DMS53 treated with DMSO at 0.1 percent for 48 hours (cell line): ENCODE results near the gene HES5.

ENCODE experiments used
- DNase-seq: peaks from one replicate; lab custom pipeline; 2025; ENCODE audit not compliant: unreplicated experiment; lab: John Stamatoyannopoulos, UW

HES5 gene

DNA sequence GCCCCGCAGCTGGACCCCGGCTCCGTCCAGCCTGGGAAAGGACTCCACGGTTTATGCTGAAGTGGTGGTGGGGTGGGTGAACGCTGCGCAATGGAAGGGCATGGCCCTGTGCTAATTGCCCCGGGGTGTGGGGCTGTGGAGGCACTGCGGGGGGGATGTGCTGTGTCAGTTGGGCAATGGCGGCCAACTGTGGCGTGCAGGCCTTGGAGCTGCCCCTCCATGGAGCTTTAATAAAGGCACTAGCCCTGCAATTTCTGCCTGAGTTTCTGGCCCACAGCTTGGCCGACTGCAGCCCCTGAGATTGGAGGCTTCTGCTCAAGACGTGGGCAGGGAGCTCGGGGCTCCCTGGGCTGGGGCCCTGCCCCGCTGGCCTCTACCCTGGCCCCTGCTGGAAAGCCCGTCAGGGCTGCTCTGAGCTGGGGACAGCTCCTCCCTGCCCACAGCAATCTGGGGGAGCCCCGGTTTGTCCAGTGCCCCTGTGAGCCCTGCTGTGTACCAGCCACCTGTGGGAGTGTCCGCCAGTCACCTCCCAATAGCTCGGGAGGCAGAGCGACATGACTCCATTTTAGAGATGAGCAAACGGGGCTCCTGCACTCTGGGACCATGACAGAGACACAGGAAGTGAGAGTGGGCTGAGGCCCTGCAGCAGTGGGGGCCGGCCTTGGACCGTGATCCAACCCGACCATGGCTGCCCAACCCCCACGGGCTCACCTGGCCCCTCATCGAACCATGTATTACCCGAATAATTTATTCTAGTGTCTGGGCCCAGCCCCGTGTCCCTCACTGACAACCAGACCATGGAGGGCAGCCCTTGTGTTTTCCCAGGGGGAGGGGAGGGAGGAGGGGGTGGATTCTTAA, 17.4 kb upstream of the HES5 start:
- DNase-seq: peak; percentile 31

DNA sequence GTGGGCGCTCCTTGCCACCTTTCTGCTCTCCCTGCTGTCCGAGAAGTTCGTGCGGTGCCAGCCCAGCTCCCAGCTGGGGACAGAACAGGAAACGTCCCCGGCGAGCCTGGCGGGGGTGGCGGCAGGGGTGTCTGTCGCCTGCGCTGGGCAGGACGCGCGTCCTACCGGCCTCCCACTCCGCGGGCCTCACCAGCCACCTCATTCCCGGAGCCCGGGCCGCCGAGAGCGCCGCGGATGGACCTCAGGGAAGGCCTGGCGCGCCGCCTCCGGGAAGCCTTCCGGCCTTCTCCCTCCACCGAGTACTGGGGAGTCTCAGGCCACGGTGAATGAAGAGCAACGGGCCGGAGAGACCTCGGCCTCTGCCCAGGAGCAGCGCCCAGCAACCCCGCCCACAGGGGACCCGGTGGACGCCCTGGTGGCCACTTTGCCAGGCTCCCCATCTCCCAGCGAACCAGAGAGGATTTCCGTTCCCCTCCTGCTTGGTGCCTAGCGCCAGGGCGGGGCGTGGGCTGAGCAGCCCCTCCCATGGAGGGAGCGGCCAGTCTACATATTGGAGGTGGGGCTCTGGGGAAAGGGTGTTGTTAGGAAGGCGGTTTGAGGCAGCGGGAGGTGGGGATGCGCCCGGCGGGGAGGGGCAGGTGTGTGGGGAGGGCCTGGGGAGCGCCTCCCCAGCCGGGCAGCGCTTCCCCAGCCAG, 16.6 kb upstream of the HES5 start:
- peak; percentile 81 for DNase-seq

DNA sequence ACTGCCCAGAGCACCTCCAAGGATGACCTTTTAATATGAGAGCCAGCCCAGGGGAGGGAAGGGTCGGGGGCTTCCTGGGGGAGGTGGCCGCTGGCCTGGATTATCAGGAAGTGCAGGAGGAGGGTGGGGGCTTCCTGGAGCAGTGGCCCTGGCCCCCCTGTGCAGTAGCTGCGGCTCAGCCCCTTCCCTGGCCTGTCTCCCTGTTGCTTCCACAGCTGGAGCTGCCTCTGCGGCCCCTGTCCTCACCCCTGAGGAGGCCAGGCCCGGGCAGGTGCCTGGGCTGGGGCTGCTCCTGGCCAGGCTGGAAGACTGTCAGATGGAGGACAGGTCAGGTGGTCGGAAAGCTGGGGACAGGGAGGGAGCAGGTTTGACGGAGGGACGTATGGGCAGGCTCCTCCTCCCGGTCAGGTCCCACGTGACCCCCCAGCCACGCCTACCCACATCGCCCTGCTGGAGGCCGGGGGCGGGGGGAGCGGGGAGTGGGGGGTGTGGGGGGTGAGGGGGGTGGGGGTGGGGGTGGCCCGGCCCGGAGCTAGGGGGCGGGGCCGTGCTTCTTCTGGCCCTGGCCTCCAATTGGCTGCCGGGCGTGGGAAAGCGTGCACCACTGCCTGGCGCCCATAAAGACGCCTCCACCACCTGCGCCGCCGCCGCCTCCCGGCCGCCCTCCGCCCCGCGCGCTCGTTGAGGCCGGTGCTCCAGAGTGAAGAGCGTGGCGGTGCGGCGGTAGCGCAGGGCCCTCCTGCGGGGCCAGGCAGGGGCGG, 15.9 kb upstream of the HES5 start:
- DNase-seq: peak; percentile 89

DNA sequence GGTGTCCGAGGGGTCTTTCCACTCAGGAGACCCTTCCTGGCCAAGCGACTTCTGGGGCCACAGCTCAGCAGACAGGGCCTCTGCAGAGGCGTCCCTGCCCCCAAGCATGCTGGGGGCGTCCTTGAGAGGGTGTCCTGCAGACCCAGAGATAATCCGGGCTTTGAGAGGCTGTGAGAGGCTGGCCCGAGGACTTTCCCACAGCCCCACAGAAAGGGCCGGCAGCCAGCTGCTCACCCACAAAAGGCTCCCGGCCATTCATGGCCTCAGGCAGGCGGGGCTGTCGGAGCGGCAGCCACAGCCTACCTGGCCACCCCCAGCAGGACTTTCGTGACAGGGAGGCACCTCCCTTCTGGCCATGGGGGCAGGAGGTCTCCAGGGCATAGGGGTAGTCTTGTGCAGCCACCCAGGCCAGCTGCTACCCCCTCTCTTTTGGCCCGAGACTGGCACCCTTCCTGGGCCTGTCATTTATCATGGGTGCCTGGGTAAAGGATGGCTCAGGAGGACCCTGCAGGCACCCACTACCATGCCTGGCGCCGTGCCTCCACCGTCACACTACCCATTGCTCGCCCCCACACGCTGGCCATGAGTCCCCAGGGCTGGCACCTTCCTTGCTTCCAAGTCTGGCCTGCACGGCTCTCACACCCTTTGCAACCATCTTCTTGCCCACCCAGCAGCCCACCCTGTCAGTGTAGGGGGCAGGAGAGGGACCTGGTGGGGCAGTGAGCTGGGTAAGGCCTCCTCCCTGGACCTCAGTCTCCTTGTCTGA, 15.0 kb upstream of the HES5 start:
- no peak for DNase-seq

DNA sequence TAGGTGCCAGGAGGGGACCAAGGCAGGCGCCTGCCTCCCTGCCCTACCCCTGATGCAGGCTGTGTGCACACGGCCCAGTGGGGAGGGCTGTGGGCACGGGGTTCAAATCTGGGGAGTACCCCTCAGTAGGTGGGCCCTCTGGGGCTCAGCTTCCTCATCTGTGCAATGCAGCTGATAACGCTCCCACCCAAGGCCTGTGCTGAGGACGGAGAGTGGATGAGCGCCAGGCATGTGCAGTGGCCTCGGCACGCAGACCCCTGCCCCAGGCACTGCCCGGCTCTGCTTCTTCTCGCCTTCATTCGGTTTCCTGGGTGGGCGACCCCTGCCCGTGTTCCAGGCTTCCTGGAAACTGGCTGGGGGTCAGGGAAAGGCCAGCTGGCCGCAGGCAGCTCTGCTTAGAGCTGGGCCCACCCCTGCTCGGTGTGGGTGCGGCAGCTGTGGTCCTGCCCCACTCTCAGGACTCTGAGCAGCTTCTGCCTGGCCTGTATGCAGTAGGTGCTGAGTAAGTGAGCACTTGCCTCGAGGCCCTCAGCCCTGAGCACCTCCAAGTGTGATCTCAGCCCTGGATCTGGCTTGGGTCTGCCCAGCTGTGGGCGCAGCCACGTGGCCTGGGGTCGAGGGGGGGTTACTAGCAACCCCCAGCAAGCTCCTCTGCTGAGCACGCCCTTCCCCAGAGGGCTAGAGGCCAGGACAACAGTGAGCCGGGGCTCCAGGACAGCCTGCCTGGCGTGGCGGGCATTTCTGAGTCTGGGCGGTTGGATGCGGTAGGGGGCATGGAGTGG, 14.2 kb upstream of the HES5 start:
- no peak for DNase-seq

DNA sequence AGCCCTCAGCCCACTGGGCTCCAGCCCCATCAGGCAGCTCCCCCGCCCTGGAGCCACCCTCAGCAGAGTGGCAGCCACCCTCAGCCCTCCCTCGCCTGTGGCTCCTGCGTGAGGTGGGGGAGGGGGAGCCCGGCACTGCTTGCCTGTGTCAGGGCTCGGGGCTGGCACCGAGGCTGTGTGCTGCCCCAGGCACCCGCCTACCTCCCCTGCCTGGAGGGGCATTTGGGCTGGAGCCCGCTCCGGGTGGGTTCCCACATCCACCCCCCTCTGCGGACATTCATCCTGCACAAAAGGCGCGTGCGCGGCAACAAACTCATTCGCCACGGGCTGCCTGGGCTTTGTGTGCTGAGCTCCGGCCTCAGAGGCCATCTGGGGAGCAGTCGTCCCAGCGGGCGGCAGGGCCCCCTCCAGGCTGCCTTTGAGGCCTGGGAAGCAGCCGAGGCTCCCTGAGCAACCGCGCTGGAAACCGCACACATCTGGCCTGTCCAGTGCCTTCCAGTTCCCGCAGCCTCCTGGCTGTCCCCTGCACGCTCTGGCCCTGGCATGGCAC, 13.6 kb upstream of the HES5 start:
- DNase-seq: no peak

DNA sequence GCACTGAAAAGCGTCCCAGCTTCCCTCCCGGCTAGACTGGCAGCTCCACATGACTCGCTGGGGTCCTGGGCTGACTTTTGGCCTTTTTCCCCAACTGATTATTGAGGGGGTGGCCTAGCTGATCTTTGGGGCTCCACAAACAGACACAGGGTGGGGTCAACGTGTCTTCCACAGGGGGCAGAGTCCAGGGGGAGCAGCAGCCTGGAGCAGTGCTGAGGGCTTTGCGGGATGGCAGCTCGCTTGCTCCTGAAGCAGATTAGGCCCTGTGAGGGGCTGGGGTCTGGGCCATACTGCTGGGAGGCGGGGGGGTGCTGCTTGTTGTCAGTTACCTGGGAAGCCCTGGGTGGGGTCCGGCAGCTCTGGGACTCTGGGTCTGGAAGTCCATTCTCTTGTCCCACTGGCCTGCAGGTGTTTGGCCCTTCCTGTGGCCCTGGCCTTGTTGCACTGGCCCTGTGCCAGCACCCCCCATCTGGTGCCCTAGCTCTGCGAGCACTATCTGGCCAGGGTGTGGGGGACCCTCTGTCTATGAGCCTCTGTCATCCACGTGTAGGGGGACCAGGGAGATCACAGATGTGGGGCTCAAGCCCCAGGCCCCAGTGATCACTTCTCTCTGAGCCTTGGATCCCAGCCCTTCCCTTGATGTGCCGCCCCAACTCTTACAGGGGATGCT, 12.3 kb upstream of the HES5 start:
- DNase-seq: no peak

DNA sequence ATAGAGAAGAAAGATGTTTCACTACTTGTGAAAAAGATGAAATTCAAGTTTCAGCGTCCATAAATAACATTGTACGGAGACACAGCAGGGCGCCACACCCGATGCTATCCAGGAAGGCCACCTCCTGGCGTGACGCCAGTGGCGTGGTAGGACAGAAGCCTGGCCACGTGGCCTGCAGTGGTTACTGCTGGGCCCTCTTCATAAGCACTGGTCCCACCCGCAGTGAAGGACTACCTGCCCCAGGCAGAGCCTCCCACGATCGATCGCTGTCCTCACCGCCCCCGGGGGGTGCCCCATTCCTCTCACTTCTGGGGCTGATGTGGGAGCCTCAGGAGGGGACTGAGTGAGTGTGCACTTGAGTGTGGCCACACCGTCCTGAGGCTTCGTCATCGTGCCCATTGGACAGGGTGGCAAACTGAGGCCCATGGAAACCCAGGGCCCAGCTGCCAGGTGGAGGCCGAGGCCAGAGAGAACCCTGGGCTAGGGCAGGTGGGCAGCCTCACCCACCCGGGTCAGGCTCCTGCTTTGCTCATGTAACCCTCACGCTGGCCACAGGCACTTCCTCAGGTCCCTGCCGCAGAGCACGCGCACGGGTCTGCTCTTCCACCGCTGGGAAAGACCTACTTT, 11.7 kb upstream of the HES5 start:
- DNase-seq: no peak

DNA sequence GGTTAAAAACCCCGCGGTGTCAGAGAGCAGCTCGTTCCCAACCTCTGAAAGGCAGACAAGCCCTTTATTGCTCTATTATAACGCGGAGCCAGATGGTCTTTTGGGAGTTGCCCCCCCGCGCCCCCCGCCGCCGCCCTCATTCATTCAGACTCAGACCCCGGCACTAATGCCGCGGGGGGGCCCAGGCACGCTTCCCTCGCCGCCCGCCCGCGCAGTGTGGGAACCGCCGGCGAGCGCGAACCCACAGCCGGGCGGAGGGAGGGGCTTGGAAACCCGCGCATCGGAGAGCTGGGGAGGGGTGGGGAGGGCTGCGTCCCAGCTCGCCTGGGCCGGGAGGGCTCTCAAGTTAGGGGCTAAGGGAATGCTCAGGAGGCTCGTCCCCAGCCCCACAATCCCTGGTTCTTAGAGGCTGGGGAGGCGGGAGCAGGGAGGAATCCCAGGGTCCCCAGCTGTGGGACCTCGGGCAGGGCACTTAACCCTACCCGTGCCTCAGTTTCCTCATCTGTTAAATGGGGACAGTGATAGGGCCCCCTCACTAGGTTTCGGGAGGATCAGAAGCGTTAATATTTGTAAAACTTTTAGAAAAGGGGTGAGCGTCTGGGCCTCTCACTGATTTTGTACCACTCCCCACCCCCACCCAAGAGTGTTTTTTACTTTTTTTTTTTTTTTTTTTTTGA, 10.9 kb upstream of the HES5 start:
- DNase-seq: no peak

DNA sequence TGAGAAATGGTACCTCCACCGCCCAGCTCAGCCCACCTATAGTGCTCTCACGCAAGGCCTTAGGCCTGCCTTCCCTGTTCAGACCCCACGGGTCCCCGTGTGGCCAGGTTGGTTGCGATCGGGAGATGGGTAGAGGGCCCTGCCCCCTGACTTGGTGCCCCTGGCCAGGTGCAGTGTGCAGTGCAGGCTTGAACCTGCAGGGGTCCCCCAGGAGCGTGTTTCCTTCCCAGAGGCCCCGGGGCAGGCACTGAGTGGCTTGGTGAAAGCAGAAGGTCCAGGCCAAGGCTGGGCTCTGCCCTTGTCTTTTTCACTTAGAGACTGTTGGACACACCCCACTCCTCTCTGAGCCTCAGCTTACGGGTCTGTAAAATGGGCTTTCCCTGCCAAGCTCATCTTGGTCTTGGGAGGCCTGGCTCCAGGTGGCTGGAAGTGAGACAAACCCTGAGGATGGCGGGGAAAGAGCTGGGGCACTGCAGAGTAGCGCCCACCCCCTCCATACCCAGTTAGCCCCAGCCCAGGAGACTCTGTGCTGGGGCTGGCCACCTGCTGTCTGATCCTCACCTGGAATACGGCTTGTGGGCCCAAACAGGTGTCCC, 9.3 kb upstream of the HES5 start:
- DNase-seq: no peak

DNA sequence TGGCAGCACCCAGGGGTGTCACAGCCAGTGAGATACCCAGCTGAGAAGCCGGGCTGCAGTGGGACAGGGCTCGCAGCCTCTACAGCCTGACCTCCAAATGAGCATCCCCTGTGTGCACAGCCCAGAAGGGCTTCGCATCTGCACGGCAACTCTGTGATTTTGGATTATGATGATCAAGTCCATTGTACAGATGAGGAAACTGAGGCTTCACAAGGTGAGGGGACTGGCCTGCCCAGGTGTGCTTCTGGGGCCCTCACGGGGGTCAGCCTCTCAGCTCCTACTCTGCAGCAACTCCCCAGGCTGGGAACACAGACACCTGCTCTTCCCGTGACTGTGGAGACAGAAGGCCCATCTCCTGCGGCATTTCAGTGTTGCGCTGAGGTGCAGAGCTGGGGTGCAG, 8.8 kb upstream of the HES5 start:
- DNase-seq: no peak

DNA sequence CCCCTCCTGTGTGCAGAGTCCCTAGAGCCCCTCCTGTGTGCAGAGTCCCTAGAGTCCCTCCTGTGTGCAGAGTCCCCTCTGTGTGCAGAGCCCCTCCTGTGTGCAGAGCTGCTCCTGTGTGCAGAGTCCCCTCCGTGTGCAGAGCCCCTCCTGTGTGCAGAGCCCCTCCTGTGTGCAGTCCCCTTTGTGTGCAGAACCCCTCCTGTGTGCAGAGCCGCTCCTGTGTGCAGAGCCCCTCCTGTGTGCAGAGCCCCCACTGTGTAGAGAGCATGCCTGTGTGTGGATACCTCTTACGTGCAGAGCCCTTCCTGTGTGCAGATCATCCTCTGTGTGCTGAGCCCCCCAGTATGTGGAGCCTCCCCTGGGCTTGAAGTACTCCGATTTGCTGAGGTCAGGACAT, 8.3 kb upstream of the HES5 start:
- DNase-seq: no peak

DNA sequence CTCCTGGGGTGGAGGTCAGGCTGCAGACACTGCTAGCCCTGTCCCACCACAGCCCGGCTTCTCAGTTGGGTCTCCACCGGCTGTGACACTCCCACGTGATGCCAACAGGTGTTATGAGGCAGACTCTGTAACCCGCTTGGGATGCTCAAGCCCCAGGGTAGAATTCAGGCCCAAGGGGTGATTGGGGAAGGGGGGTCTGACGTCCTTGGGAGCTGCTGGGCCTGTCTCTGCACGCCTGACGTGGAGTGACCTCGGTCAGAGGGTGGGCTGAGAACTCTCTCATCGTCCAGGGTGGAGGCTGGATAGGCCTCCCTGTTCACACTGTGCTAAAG, 7.7 kb upstream of the HES5 start:
- no peak for DNase-seq

DNA sequence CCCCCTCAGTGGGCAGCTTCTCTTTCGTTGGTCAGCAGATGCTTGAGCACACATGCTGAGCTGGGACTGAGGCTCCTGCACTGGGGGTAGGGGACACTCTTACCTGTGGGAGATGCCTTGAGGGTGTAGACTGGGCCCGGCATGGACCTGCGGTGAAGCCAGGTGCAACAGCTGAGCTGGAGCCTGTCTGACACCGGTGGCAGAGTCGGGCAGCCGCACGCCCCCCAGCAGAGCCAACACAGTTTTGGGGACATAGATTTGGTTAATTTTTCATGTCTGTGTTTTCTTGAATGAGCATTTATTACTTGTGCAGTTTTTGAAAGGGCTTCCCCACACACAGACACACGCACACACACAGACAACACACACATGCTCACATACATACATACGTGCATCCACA, 5.9 kb upstream of the HES5 start:
- no peak for DNase-seq

DNA sequence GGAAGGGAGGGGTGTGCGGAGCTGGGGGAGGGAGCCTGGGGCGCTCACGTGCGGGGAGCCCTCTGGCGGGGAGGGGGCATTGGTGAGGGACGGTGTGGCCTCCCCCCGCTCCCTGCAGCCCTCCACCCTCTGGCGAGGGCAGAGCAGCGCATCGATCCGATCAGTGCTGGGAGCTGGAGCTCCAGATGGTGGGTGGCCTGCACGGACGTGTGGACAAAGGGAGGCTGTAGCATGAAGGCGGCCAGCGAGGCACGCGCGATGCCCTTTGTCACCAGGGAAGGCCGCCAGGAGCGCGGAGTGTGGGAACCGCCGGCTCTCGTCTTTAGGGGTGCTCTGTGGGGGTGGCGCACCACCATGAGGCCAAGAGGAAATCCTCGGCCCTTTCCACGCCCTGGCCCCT, 5.4 kb upstream of the HES5 start:
- no peak for DNase-seq

DNA sequence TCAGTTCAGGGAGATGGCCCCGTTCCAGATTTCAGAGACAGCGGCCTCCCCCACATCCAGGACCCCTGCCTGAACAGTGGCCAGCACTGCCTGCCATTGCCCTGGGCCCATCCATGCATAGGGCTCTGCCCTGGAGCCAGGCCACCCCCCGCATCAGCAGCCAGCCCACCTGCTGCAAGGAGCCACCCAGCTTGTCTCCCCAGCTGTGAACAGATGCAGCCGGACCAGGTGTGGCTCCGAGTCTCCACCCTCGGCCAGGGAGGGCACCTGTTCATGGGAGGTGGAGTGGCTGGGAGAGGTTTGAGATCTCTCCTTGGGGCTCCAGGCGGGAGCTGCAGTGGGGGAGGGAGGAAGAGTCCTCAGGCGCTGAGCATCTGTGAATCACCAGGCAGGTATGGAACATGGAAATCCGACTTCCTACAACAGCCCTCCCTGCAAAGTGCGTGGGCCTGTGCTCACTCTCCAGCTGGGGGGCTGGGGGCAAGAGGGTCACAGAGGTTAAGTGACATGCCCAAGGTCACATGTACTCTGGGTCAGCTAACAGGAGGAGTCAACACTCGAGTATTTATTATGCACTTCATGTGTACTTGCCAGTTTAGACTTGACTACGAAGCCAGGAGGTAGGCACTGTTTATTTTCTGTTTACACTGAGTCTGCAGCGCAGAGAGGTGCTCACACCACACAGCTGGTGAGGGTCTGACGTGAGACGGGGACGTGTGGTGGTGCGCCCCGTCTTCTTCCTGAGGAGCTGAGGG, 4.8 kb upstream of the HES5 start:
- DNase-seq: peak; percentile 81

DNA sequence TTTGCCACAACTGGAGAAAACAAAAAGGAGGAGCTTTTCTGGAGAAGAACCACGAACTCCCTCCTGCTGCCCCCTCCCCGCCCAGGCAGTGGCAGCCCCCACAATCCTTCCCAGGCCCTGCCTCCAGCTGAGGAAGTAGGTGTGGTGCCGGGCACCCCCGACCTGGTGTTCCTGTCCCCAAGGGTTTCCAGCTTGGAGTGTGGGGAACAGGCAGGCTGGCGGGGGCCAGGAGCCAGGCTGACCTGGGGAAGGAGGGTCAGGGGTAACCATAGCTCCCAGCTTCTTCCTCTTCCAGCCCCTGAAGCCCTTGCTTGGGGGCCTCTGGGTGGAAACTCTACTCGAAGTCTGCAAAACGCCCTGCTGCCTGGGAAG, 4.2 kb upstream of the HES5 start:
- DNase-seq: no peak

DNA sequence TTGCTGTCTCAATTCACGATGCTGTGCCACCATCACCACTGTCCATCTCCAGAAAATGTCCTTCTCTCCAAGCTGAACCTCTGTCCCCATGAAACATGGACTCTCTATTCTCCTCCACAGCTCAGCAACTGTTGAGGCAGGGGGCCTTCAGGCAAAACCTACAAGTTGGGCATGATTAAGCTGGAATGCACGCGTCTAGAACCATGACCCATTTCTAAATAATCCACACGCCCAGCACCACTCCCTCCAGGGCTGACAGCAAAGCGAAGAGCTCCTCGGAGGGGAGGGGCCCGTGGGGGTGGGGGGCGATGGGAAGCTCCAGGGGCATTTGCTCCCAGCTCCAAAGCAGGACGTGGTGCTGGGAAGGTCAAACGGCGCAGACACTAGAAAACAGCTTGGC, 3.3 kb upstream of the HES5 start:
- no peak for DNase-seq
